GM18499 (cell line): ENCODE data around the gene SLC8B1.

Experiments
- ATAC-seq: cut with Tn5 transposase; IDR thresholded peaks from one replicate; pipeline ENCODE4 v1.9.1; 2021; ENCODE audit warnings: moderate number of reproducible peaks; ENCODE audit not compliant: insufficient read depth, unreplicated experiment

Gene SLC8B1

GRCh38 chr12:113276306-113276705 lies 58.6 kb downstream of the SLC8B1 start:
- no peak for ATAC-seq

- ATAC-seq = no peak
Measured at GRCh38 chr12:113274848-113275247, 60.1 kb downstream of the SLC8B1 start.

GRCh38 chr12:113273053-113273725 lies 61.7 kb downstream of the SLC8B1 start:
- no peak for ATAC-seq

GRCh38 chr12:113271853-113272561 lies 62.9 kb downstream of the SLC8B1 start:
- ATAC-seq = no peak

- no peak for ATAC-seq
Measured at GRCh38 chr12:113271466-113271852, 63.5 kb downstream of the SLC8B1 start.

- ATAC-seq = no peak
Measured at GRCh38 chr12:113270709-113271009, 64.2 kb downstream of the SLC8B1 start.

- ATAC-seq = no peak
Measured at GRCh38 chr12:113269257-113269943, 65.5 kb downstream of the SLC8B1 start.

GRCh38 chr12:113268621-113269020 lies 66.3 kb downstream of the SLC8B1 start:
- ATAC-seq = no peak

- ATAC-seq = no peak
Measured at GRCh38 chr12:113268136-113268535, 66.8 kb downstream of the SLC8B1 start.

- ATAC-seq = no peak
Measured at GRCh38 chr12:113267621-113268020, 67.3 kb downstream of the SLC8B1 start.

- no peak for ATAC-seq
Measured at GRCh38 chr12:113266106-113266895, 68.6 kb downstream of the SLC8B1 start.

GRCh38 chr12:113263431-113263963 lies 71.4 kb downstream of the SLC8B1 start:
- no peak for ATAC-seq

- ATAC-seq = no peak
Measured at GRCh38 chr12:113262710-113263109, 72.2 kb downstream of the SLC8B1 start.

- no peak for ATAC-seq
Measured at GRCh38 chr12:113261847-113262470, 73.0 kb downstream of the SLC8B1 start.

- no peak for ATAC-seq
Measured at GRCh38 chr12:113260636-113261300, 74.1 kb downstream of the SLC8B1 start.

- ATAC-seq = no peak
Measured at GRCh38 chr12:113260127-113260526, 74.8 kb downstream of the SLC8B1 start.

- no peak for ATAC-seq
Measured at GRCh38 chr12:113257564-113257963, 77.3 kb downstream of the SLC8B1 start.

- no peak for ATAC-seq
Measured at GRCh38 chr12:113254298-113254697, 80.6 kb downstream of the SLC8B1 start.

GRCh38 chr12:113253532-113254285 lies 81.2 kb downstream of the SLC8B1 start:
- ATAC-seq = no peak
